GM21381 (cell line): ENCODE results near the gene CD109.
"Not testable (repeated sequence)": the region's sequence is repeated elsewhere in the genome, so short reads cannot be mapped to it uniquely, and the experiment has no call there.

Experiments
- ATAC-seq: cut with Tn5 transposase; IDR thresholded peaks from one replicate; pipeline ENCODE4 v1.9.1; 2021; ENCODE audit warnings: mild to moderate bottlenecking, moderate library complexity; ENCODE audit not compliant: unreplicated experiment

The CD109 gene

DNA sequence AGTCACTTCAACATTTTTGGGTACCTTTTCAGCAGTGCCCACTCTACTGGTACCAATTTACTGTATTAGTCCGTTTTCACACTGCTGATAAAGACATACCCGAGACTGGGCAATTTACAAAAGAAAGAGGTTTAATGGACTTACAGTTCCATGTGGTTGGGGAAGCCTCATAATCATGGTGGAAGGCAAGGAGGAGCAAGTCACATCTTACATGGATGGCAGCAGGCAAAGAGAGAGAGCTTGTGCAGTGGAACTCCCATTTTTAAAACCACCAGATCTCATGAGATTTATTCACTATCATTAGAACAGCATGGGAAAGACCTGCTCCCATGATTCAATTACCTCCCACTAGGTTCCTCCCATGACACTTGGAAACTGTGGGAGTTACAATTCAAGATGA, 12.4 kb upstream of the CD109 start:
- not testable (repeated sequence) for ATAC-seq

- no peak for ATAC-seq
Measured at GRCh38 chr6:73688351-73688750, 7.7 kb upstream of the CD109 start.

- no peak for ATAC-seq
Measured at GRCh38 chr6:73690056-73690455, 5.9 kb upstream of the CD109 start.

DNA sequence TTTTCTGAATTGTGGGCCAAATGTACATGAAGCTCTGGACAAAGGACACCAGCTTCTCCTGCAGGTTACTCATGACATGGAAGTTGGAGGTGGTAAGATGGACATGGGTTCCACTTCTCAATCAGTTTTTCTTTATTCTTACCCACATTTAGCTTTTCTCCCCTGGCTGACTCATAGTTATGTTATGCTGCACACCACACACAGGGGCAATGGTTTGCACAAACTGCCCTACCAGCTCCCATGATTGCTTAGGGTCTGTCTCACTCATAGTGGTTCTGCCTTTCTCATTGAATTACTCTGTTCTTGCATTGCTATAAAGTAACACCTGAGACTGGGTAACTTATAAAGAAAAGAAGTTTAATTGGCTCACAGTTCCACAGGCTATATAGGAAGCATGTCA, 4.5 kb upstream of the CD109 start:
- ATAC-seq = no peak

- no peak for ATAC-seq
Measured at GRCh38 chr6:73694711-73695411, 1.1 kb upstream of the CD109 start.

- ATAC-seq = no peak
Measured at GRCh38 chr6:73696966-73697655, 1.1 kb downstream of the CD109 start.

GRCh38 chr6:73699676-73700459, 3.9 kb downstream of the CD109 start:
- ATAC-seq = no peak

- ATAC-seq = no peak
Measured at GRCh38 chr6:73702444-73702843, 6.4 kb downstream of the CD109 start.

- no peak for ATAC-seq
Measured at GRCh38 chr6:73703466-73703865, 7.5 kb downstream of the CD109 start.

- ATAC-seq = no peak
Measured at GRCh38 chr6:73704260-73704659, 8.3 kb downstream of the CD109 start.

GRCh38 chr6:73704798-73705197, 8.8 kb downstream of the CD109 start:
- no peak for ATAC-seq

GRCh38 chr6:73706971-73707370, 11.0 kb downstream of the CD109 start:
- ATAC-seq = no peak

- no peak for ATAC-seq
Measured at GRCh38 chr6:73710470-73710869, 14.5 kb downstream of the CD109 start.

DNA sequence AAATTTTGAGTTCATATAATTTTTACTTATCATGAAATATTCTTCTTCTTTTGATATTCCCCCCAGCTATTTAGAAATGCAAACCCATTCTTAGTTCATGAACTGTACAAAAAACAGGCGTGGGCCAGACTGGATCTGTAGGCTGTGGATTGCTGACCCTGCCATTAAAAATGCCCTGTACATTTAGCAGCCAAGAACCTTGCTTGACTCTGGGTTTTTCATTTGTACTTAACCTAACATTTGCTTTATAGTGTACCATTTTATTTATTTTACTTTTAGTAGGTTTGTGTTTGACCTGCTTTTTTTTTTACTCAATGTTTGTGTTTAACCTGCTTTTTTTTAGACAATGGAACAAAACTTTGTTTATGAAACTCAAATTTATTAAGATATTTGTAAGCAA, 14.9 kb downstream of the CD109 start:
- ATAC-seq = no peak

DNA sequence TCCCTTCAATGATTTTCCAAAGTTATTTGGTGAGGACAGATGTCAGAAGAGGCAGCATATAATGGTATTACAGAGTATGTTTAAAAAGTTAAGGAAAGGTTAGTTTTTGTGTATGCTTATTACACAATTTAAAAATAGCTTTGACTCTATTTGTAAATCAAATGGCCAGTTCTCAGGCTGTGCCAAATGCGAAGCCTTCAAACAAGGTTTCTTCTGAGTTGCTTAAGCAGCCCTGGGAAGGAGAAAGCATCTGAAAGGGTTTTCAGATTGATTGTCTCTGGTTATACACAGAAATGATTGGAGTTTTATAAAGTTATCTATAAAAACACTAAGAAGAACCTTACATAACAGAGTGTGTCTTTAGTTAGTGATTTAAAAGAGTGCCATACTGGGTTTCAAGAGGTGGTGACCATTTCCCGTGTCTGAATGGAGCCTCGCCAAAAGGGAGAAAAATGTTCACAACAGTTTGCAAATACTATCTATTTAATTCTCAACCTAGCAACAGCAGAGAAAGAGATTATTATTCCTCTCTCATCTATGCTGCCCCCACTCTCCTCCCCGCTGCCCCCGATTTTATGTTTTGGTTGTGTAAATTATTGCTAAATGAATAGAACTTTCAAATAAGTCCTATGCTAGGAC, 16.7 kb downstream of the CD109 start:
- no peak for ATAC-seq

- no peak for ATAC-seq
Measured at GRCh38 chr6:73713426-73714147, 17.6 kb downstream of the CD109 start.

DNA sequence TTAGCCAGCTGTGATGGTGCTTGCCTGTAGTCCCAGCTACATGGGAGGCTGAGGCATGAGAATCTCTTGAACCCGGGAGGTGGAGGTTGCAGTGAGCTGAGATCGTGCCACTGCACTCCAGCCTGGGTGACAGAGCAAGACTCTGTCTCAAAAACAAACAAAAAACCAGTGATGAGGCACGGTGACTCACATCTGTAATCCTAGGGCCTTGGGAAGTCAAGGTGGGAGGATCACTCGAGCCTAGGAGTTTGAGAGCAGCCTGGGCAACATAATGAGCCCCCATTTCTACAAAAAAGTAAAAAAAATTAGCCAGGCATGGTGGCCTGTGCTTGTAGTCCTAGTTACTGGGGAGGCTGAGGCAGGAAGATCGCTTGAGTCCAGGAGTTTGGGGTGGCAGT, 19.1 kb downstream of the CD109 start:
- ATAC-seq = not testable (repeated sequence)

DNA sequence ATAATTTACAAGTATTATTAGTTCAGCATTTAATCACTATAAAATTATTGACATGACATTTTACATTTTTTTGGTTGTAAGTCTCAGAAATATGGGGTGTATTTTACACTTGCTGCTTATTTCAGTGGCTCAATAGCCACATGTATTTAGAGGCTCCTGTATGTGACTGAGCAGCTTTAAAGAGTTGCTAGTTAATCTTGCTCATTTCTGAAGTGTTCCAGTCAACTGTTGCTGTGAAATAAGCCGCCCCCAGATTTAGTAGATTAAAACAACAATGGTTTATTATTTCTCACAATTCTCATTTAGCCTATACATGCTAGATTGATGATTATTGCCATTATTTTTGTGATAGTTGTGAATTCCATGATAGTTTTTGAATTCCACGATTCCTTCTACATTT, 23.0 kb downstream of the CD109 start:
- no peak for ATAC-seq

- ATAC-seq = peak; percentile 84
Measured at GRCh38 chr6:73722318-73723060, 26.5 kb downstream of the CD109 start.

GRCh38 chr6:73723480-73723879, 27.5 kb downstream of the CD109 start:
- not testable (repeated sequence) for ATAC-seq
